ENCODE measurements around the gene ERGIC1.
A peak's percentile ranks its signal among the peaks of the same experiment; 100 is the strongest.
"Not testable (repeated sequence)": the region's sequence is repeated elsewhere in the genome, so short reads cannot be mapped to it uniquely, and the experiment has no call there.

Gene ERGIC1, protein sequence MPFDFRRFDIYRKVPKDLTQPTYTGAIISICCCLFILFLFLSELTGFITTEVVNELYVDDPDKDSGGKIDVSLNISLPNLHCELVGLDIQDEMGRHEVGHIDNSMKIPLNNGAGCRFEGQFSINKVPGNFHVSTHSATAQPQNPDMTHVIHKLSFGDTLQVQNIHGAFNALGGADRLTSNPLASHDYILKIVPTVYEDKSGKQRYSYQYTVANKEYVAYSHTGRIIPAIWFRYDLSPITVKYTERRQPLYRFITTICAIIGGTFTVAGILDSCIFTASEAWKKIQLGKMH

DNA sequence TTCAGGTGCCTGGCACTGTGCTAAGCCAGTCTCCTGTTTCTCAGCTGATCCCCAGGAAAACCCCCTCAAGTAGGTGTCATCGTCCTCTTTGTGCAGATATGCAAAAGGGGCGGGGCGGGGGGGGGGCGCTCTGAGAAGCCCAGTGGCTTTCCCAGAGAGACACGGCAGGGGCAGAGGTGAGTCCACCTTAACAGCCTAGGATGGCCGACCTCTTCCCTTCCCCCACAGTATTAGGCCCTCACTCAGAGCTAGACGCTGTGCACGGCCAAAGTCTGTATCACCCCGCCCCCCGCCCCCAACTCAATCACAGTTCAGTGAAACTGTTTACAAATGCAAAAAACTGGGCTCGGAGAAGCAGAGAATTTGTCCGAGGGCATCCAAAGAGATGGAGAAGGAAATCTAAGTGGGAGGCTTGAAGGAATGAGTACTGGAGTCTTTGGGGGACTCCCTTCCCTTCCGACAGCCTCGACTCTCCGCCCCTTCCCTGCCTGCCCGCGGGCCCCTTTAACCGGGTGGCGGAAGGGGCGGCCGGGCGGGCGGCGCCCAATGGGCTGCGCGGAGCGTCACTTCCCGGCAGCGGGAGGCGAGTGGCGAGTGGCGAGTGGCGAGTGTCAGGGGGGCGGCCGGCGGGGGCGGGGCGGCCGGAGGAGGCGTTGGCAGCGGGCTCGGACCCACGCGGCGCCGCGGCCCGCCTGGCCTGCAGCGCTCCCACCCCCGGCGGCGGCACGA lies at the start of gene ERGIC1:
TSS of gene ERGIC1 (plus strand) at position 566 of the 729 bp plus-strand sequence. CDS start at position 729, 163 bp downstream.
- peak; percentile 35 for DNase-seq

DNA sequence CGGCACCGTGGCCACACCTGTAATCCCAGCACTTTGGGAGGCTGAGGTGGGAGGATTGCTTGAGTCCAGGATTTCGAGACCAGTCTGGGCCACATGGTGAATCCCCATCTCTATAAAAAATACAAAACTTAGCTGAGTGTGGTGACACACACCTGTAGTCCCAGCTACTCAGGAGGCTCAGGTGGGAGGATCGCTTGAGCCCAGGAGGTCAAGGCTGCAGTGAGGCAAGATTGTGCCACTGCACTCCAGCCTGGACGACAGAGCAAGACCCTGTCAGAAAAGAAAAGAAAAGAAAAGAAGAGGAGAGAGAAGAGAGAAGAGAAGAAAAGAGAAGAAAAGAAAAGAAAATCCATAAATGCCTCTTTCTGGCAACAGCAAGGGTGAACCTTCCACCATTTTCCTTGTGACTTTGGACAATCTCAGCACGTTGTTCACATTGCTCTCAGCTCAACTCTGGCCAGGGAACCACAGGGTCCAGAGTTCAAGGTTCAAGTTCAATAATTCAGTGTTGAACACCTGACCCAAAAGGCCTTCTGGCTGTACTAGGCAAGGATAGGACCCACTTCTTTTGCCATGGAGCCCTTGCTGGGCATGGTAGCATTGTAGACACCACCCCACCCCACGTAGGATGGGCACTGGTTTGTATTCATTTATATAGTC lies 48.5 kb upstream of the ERGIC1 start:
- DNase-seq: no peak

DNA sequence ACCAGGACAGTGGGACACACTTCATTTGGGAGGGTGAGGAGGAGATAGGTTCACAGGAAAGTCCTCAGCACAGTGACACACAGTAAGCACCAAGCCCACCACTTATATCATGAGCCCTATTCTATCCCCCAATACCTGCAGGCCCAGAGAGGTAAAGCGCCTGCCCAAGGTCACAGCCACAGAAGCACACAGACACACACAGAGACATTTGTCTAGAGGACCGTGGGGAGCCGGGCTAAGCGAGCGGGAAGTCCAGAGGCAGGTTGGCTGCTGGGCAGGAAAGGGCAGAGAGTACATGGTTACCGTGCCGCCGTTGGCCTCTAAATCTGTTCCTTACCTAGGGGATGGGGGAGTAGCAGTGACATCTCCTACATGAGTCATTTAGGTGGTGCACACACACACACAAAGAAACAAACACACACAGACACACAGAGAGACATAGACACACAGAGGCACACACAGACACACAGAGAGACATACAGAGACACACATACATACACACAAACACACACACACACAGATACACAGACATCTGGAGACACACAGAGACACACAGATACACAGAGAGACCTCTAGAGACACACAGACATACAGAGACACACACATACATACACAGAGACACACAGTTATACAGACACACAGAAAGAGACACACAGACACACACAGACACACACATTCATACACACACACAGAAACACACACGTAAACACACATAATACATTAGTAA lies 47.2 kb upstream of the ERGIC1 start:
- no peak for DNase-seq

DNA sequence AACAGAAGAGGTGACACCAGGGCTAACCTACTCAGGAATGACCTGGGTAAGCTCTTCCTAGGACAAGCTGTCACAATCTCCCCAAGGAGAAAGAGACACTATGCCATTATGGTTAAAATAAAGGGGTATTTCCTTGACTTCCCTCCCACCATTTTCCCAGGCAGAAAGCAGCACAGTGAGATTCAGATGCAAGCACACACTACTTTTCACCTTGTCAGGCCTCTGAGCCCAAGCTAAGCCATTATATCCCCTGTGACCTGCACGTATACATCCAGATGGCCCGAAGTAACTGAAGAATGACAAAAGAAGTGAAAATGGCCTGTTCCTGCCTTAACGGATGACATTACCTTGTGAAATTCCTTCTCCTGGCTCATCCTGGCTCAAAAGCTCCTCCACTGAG lies 46.5 kb upstream of the ERGIC1 start:
- not testable (repeated sequence) for DNase-seq

DNA sequence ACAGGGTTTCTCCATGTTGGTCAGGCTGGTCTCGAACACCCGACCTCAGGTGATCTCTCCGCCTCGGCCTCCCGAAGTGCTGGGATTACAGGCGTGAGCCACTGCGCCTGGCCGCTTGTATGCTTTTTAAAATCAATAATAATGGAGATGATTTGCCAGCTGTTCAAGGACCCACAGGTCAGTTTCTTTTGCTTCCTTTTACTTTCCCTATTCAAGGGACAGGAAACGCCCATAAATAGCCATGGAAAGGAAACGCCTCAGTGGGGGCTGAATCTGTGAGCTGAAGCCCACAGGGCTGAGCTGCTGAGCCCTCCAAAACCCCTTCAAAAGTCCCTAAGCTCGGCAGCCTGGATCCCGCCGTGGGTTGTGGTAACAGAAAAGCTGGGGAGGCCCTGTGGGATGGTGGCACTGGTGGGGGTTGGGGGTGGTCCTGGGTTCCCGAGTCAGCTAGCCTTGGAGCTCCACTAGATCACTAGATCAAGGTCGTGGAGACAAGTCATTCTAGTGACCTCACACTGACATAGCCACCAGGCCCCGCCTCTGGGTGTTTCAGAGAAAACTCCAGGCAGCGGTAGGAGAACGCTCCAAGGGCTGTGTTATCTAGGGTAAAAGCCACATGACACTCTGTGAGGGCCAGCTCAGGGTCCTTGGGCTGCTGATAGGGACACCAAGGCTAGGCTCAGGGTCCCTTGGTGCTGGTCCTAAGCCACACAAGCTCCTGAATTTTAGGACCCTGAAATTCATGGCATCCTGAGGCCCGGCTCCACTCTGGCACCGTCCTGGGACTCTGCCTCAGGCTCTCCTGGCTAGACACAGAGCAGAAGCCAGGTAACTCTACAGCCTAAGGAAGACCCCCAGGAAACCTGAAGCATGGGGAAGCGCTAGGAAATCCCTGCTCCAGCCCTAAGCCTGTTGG lies 45.0 kb upstream of the ERGIC1 start:
- no peak for DNase-seq

DNA sequence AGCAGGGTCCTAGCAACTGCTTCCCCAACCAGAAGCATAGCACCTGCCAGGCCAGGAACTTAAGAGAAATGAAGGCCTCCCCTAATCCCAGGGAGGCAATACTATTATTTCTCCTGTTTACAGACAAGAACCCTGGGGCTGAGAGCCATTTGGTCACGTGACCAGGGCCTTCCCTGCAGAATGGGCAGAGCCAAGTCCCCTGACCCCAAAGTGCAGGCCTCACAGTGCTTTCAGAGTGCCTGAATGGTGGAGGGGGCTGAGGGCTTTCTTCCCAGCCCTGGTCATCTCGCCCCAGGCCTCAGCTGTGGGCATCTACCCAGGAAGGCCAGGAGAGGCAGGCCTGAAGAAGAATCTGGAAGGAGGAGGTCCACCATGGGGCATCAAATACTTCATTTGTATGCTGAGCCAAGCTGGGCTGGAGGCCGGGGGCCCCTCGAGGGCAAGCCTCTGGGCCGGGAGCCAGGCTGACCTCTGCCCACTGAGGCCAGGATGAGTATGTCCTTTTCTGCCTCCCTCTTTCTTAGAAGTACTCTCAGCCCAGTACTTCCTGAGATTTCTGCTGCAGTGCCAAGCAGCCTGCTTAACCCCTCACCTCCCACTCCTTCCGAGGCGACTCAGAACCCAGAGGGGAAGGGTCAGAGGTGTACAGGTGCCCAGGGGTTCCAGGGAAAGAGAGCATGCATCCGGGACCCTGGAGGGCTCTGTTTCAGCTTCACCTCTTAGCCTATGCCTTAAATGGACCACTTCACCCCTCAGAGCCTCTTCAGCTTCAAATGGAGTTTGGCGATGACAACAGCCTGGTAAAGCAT lies 44.2 kb upstream of the ERGIC1 start:
- no peak for DNase-seq

DNA sequence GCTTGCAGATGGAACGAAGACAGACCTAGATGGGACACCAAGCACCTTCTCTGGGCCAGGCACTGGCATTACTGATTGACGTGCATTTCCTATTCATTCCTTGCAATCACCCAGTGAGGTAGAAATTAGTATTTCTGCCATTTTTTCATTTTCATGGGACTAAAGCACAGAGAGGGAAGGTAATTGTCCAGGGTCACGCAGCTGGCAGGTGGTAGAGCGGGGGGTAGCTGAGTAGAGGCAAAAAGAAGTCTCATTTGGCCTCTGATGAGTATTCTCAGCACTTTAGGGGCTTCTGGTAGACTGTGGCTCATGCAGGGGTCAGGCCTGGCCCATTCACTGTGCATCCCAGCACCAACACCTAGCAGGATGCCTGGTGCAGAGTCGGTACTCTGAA lies 43.6 kb upstream of the ERGIC1 start:
- DNase-seq: no peak

DNA sequence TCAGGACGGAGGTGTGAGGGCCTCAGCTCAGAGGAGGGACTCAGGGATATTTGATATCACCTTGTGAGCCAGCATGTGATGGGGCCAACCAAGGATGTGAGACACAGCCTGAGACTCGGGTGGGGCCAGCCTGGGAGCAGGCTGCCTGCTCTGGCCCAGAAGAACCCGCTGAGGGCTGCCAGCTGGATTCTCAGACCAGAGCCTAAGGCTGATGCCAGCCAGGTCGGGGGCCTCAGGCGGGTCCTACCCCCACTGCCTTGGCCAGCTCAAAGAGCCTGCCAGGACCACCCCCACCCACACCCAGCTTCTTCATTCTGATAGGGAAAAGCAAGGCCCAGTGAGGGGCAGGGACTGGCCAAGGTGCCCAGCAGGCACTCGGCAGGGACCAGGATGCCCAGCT lies 42.8 kb upstream of the ERGIC1 start:
- no peak for DNase-seq

DNA sequence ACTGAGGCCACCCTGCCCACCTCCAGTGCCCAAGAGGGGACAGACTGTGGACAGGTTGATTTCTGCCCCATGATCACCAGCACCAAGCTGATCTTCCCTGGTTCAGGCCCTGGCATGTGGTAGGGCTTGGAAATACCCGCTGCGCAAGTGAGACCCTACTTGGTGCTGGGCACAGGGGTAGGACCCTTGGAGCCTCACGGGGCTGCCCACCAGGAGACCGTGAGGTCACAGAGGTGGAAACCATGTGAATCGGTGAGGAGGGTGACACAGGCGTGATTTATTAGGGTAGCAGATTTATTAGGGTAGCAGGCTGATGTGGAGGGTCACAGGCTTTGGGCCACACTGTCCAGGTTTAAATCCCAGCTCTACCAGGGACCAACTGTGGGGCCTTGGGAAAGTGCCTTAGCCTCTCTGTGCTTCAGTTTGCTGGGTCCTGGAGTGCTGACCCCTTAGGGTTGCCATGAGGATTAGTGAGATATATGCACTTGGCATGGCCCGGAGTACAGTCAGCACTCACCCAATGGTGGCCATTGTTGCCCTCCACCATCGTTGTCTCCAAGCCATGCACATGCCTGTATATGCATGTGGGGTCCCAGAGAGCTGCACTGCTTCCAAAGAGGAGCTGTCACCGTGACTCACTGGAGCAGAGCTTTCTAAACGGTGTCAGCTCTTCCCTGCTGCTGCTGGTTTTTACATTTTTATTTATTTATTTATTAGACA lies 42.2 kb upstream of the ERGIC1 start:
- no peak for DNase-seq

DNA sequence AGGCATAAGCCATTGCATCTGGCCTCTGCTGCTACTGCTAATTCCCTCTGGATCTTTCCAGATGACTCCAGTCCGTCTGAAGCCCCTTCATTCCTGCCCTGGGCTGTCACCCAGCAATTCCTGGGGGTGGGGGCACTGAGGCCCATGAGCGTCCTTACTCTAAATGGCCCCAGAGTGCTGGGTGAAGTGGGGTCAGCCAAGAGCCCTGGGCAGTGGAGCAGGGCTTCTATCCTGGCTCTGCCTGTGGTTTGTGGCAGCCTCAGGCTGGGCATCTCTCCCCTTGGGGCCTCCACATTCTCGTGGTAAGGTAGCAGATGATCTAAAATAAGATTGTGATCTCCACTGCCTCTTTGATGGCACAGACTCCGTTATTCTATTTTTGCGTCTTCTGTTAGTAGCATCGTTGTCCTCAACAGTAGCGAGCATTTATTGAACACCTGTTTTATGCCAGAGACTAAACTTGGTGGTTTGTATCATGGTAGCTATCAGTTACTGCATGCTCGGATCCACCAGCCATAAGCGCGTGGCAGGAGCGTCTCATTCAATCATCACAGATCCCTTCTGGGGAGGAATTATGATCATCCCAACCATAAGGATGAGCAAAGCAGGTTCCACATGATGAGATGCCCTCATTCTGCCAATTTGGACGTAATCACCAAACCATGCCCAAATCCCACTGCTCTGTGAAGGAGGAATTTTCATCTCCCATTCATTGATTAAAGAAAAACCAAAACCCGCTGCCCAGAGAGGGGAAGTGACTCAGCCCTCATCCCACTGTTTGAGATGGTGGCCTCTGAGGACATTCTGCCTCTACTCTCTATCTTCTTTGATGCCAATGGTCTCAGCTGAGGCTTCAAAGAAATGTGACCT lies 41.1 kb upstream of the ERGIC1 start:
- DNase-seq: no peak

DNA sequence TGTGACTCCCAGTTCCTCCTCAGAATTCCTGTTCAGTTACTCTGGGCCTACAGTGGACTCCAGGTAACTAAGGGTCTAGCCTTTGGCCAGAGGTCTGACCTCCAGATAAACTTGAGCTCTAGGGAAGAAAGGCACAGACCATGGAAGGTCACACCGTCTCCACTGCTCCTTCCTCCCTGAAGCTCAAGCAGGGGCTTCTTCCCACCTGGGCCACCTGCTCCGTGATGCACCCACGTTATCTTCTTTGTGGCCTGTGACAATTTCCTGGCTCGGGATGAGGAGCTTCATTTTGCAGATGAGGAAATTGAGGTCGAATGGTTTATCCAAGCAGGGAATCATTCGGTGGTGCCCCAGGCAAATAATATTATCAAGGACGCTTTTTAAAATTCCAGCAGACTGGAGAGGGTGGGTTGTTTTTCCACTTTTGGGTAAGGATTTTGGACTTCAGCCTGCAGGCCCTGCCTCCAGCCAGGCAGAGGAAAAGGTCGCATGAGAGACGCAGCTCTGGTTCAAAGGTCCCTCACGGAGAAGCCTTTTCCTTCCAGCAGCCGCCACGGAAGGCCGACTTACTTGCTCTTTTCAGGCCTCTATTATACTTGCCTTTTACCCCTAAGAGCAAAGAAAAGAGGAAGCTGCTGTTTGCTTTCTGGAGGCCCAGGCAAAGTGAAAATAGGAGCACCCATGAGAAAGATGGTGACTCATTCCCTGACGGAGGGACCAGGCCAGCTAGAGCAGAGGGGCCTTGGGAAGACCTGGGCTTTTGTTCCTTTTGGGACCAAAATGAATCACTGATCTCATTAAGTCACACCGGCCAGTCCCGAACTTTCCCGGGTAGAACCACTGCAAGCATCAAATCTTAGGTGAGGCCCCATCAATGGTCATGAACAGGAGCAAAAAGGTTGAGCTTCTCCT lies 40.2 kb upstream of the ERGIC1 start:
- DNase-seq: no peak

DNA sequence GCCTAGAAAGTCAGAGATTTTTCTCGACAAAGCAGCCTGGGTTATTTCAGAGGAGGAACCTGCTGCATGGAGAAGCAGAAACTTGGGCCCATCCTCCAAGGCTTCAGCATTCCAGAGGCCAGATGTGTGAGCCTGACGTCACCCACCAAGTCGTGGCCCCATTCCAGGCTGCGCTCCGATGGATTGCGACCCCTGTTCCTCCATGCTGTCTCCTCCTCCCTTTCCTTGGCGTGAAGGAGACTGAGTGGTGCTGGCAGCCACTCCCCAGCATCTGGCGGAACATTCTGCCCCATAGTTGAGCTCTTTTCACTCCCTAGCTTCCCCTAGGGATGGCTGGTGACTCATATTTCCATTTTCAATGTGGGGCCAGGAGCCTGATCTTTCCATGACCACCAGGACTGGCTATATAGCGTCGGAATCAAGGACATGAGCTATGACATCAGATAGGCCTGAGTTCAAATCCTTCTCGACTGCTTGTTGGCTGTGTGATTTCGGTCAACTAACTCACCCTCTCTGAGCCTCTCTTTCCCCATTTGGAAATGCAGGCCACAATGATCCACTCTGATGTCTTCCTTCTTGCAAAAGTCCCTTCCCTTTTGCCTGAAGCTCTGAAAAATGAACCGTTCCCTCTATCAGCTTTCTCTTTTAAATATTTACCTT lies 38.6 kb upstream of the ERGIC1 start:
- no peak for DNase-seq

DNA sequence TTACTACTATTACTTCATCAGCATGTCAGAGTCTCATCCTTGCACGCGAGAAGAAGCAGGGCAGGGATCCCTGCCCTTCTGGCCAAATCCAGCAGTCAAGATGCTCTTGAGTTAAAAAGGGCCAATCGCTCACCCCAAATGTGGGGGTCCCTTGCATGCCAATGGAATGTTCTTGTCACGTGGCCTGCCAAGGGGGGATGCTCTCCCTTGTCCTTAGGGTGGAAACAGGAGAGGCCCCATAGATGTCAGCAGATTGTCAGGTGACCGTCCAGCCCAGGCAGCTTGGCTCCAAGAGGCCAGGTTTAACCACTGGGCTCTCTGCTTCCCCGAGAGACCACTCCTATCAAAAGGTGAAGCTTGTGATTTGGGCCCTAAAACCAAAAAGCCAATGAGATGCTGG lies 37.7 kb upstream of the ERGIC1 start:
- no peak for DNase-seq

DNA sequence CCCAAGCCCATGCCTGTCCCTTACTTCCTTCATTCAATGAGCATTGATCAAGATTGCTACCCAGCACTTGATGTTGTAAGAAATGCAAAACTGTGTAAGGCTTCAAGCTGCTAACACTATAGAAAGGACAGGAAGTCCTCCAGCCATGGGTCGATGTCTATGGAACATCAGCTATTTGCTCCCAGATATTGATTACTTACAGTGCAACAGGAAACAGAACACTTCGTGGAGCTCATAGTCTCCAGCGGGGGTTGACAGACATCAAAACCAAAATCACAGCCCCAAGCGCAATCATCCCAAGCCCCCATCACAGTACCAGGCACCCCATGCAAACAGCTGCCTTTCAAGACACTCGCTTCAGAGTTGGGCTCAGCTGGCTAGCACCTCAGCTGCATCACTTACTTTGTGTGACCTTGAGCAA lies 36.3 kb upstream of the ERGIC1 start:
- no peak for DNase-seq

DNA sequence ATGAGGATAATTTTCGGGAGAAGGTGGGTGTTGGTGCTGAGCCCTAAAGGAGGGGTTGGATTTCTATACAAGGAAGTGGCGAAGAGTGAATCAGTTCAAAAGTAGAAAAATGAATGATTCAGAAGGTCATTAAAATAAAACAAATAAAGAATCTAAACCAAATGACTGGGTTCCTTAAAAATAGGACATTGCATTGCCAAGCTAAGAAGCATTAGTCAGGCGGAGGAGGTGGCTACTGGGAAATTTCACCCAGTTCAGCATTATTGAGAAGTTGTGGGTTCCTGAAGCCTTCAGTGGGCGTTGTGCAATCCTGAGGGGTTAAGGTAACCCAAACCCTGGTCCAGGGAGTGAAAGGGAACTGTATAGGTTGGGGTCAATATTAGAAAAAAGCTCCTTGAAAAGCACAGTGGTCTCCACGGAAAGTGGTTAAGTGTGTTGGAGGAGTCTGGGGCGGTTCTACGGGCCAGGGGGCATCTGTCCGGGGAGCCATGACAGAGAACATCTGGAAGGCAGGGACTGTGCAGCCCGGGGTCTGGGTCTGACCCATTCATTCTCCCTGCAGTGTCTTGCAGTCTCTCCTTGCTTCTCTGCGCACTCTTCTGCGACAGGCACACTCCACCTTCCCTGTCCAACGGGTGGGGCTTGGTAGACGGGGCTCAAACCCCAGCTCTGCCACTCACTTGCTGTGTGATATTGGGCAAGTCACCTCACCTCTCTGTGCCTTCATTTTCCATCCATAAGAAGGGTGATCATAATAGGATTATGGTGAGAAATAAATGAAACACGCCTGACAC lies 35.4 kb upstream of the ERGIC1 start:
- DNase-seq: no peak

DNA sequence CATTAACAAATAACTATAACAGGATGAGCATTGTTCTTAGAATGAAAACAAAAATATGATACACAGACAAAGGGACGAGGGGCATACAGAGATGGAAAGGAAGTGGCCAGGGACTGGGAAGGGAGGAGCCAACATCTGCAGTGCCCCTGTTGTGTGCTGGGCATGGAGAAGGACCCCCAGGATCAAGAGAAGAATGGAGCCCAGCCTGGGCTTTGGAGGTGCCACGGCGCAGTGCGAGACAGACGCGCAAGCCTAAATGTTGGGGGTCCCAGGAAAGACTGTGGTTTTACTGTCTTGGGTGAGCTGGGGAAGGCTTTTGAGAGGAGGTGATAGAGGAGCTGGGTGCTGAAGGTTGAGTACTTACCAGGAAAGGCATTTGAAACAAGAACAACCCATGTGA lies 34.6 kb upstream of the ERGIC1 start:
- no peak for DNase-seq

DNA sequence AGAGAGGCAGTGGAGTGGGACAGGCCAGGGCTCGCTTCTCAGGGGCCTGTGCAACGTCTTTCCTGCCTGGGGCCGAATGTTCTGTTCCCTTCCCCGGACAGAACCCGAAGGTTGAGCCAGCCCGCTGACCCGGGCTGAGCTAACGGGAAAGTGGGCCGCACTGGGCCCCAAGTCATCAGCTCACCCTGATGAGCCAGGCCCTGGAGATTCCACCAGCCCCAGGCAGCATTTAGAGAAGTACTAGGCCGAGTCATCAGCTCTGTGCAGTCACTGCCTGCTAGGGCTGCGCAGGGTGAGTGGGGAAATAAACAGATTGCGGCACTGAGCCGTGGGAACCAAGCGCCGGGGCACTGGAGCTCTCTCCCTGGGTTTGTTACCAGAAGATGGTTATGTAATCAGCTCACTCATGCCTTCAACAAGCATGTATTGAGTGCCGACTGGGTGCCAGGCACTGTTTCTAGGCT lies 33.9 kb upstream of the ERGIC1 start:
- no peak for DNase-seq

Measured in DMS79 (cell line).